MM.1S (cell line): ENCODE data around the gene XRN2.

ENCODE experiments used
- DNase-seq: peaks from one replicate; pipeline ENCODE4 v3.0.0-alpha.2; 2015
- H2AFZ ChIP-seq: fragments of 300-600 bp; sonication (generic); 2 replicates; pipeline ENCODE4 v1.6.0; 2016; ENCODE audit warnings: antibody characterized with exemption, low read length
- H3F3A ChIP-seq: fragments of 300-600 bp; sonication (generic); 2 replicates; pipeline ENCODE4 v1.6.1; 2016; ENCODE audit warnings: mild to moderate bottlenecking, antibody characterized with exemption, low read length, moderate library complexity, mixed read lengths; ENCODE audit not compliant: insufficient read depth
- H3K27ac ChIP-seq: fragments of 300-600 bp; sonication (generic); 2 replicates; pipeline ENCODE4 v1.5.1; 2016; ENCODE audit warnings: mild to moderate bottlenecking, low read length
- H3K27me3 ChIP-seq: fragments of 300-600 bp; sonication (generic); replicated peaks from 2 replicates; pipeline ENCODE4 v1.6.0; 2016; ENCODE audit warnings: low read length; ENCODE audit not compliant: insufficient read depth
- H3K36me3 ChIP-seq: fragments of 300-600 bp; sonication (generic); replicated peaks from 2 replicates; pipeline ENCODE4 v1.6.1; 2016; ENCODE audit warnings: mild to moderate bottlenecking, low read length, mixed read lengths; ENCODE audit not compliant: insufficient read depth
- H3K4me1 ChIP-seq: fragments of 300-600 bp; sonication (generic); 2 replicates; pipeline ENCODE4 v1.6.1; 2016; ENCODE audit warnings: low read length, mixed read lengths
- H3K4me2 ChIP-seq: fragments of 300-600 bp; sonication (generic); 2 replicates; pipeline ENCODE4 v1.6.0; 2016; ENCODE audit warnings: low read depth, low read length
- H3K4me3 ChIP-seq: fragments of 300-600 bp; sonication (generic); 2 replicates; pipeline ENCODE4 v1.5.1; 2016; ENCODE audit warnings: low read length, mixed read lengths
- H3K79me2 ChIP-seq: fragments of 300-600 bp; sonication (generic); 2 replicates; pipeline ENCODE4 v1.6.1; 2016; ENCODE audit warnings: mixed run types, low read length, mixed read lengths
- H3K9ac ChIP-seq: fragments of 300-600 bp; sonication (generic); 2 replicates; pipeline ENCODE4 v1.6.1; 2016; ENCODE audit warnings: low read length, mixed read lengths
- H3K9me2 ChIP-seq: fragments of 300-600 bp; sonication (generic); replicated peaks from 2 replicates; pipeline ENCODE4 v1.6.1; 2016; ENCODE audit warnings: mild to moderate bottlenecking, low read length, mixed read lengths; ENCODE audit not compliant: insufficient read depth
- H3K9me3 ChIP-seq: fragments of 300-600 bp; sonication (generic); replicated peaks from 2 replicates; pipeline ENCODE4 v1.6.1; 2016; ENCODE audit warnings: mild to moderate bottlenecking, low read length, mixed read lengths; ENCODE audit not compliant: insufficient read depth
- H4K20me1 ChIP-seq: fragments of 300-600 bp; sonication (generic); 2 replicates; pipeline ENCODE4 v1.6.1; 2016; ENCODE audit warnings: mild to moderate bottlenecking, low read length, moderate library complexity, mixed read lengths; ENCODE audit not compliant: insufficient read depth
- EZH2 ChIP-seq: fragments of 300-600 bp; sonication (generic); optimal IDR thresholded peaks from 2 replicates; pipeline ENCODE3; 2017; ENCODE audit warnings: low read depth, mild to moderate bottlenecking, antibody characterized with exemption, low read length, mixed read lengths
- EZH2phosphoT487 ChIP-seq: fragments of 300-600 bp; sonication (generic); IDR thresholded peaks from 2 replicates; pipeline ENCODE4 v1.6.1; 2018; ENCODE audit warnings: antibody characterized with exemption, low read length
- TF ChIP-seq, protein P1 (sequence below): fragments of 300-600 bp; sonication (generic); IDR thresholded peaks from 2 replicates; pipeline ENCODE4 v1.5.1; 2016; ENCODE audit warnings: antibody characterized with exemption, low read length, mixed read lengths

The XRN2 gene

DNA sequence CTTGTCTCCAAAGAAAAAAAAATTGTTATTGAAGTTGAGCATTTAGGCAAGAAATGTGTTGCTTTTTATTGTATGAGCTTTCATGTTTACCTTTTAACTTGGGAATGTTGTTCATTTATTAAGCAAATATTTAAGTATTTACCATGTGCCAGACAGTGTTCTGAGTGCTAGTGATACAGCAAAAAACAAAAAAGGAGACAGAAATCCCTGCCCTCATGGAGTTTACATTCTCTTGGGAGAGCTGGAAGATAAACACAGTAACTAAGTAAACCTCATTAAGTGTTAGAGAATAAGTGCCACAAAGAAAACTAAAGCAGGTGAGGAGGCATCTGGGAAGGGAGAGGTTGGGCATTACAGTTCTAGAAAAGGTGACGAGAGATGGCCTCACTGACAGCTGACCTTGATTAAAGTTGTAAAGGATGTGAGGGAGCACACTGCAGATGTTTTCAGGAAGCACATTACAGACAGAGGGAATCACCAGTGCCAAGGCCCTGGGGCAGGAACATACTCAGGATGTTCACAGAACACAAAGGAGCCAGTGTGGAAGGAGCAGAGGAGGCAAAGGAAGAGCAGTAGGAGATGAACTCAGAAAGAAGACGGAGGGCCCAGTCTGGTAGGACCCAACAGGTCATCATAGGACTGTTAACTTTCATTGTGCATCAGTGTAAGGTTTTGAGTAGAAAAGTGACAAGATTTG is 33.5 kb downstream of the XRN2 start:
- H3K36me3 ChIP-seq, result no peaks in the 10 kb centered on the region; the same call in none of the 2 replicates
- H3K4me1 ChIP-seq, result no peaks in the 10 kb centered on the region
- H3K9ac ChIP-seq, result no peak overlapping the region
- DNase-seq, result no peak
- H3K4me2 ChIP-seq, result no peak overlapping the region
- H3K9me3 ChIP-seq, result no peaks in the 10 kb centered on the region
- no peak overlapping the region for H2AFZ ChIP-seq
- no peak overlapping the region for H3K4me3 ChIP-seq
- no peaks in the 10 kb centered on the region for H3K79me2 ChIP-seq
- no peaks in the 10 kb centered on the region for H3K9me2 ChIP-seq
- TF ChIP-seq EZH2phosphoT487, result no peak
- TF ChIP-seq, protein P1, sequence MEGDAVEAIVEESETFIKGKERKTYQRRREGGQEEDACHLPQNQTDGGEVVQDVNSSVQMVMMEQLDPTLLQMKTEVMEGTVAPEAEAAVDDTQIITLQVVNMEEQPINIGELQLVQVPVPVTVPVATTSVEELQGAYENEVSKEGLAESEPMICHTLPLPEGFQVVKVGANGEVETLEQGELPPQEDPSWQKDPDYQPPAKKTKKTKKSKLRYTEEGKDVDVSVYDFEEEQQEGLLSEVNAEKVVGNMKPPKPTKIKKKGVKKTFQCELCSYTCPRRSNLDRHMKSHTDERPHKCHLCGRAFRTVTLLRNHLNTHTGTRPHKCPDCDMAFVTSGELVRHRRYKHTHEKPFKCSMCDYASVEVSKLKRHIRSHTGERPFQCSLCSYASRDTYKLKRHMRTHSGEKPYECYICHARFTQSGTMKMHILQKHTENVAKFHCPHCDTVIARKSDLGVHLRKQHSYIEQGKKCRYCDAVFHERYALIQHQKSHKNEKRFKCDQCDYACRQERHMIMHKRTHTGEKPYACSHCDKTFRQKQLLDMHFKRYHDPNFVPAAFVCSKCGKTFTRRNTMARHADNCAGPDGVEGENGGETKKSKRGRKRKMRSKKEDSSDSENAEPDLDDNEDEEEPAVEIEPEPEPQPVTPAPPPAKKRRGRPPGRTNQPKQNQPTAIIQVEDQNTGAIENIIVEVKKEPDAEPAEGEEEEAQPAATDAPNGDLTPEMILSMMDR, result no peak
- no peak for TF ChIP-seq EZH2
- no peaks in the 10 kb centered on the region for H4K20me1 ChIP-seq
- H3F3A ChIP-seq, result no peaks in the 10 kb centered on the region; the same call in 1 of the 2 replicates
- H3K27ac ChIP-seq, result no peak overlapping the region
- H3K27me3 ChIP-seq, result no peaks in the 10 kb centered on the region

DNA sequence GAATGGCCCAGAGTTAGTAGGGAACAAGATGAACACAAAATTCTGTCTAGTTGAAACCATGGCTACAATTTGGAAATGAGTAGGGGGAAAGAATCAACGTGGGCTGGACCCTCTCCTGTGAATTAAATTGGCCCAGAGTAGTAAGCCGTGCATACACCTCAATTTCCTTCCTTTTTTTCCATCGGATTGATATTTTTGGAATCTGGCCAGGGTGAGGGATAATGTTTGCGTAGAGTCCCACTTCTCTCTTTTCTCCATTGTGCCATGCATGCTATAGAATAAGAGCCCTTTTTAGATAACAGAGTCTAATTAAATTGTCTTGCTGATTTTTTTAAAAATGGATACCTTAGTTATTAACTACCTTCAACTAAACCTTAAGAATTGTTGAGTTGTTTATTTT is 35.2 kb downstream of the XRN2 start:
- TF ChIP-seq EZH2, result no peak
- TF ChIP-seq, protein P1, result no peak
- no peak for TF ChIP-seq EZH2phosphoT487
- Histone ChIP-seq H3K4me1 (no peaks in the 10 kb centered on the region), H3K9ac (no peak overlapping the region), H3K9me3 (no peaks in the 10 kb centered on the region), H2AFZ (no peak overlapping the region), H3K79me2 (no peaks in the 10 kb centered on the region), H3F3A (no peaks in the 10 kb centered on the region), H3K4me2 (no peak overlapping the region), H3K27me3 (no peaks in the 10 kb centered on the region), H3K4me3 (no peak overlapping the region), H4K20me1 (no peaks in the 10 kb centered on the region), H3K36me3 (no peaks in the 10 kb centered on the region; the same call in none of the 2 replicates), H3K27ac (no peak overlapping the region), H3K9me2 (no peaks in the 10 kb centered on the region)
- DNase-seq, result no peak

DNA sequence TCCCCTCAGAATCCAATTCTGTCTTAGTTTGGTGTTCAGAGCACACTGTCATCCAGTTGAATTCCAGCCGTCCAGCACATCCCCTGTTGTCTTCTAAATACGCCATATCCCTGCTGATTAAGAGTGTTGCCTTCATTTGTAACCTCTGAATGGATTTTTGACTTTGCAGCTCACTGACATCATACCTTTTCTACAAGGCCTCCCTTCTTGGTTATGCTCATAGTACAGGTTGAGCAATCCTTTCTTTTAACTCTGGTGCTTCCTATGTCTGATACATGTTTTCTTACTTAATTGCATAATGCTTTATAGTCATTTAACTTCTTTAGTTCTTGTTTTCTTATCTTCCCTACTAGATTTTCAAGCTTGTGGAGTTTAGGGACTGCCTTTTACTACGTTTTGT is 36.4 kb downstream of the XRN2 start:
- no peaks in the 10 kb centered on the region for H3K9me2 ChIP-seq
- no peak overlapping the region for H3K4me2 ChIP-seq
- no peaks in the 10 kb centered on the region for H3K27me3 ChIP-seq
- no peaks in the 10 kb centered on the region for H3F3A ChIP-seq
- H3K4me3 ChIP-seq, result no peak overlapping the region
- no peaks in the 10 kb centered on the region for H3K9me3 ChIP-seq
- H3K36me3 ChIP-seq, result no peaks in the 10 kb centered on the region; the same call in 1 of the 2 replicates
- no peak overlapping the region for H3K27ac ChIP-seq
- H3K79me2 ChIP-seq, result no peaks in the 10 kb centered on the region
- H2AFZ ChIP-seq, result no peak overlapping the region
- TF ChIP-seq, protein P1, result no peak
- H3K9ac ChIP-seq, result no peak overlapping the region
- no peaks in the 10 kb centered on the region for H4K20me1 ChIP-seq
- H3K4me1 ChIP-seq, result no peaks in the 10 kb centered on the region
- no peak for DNase-seq
